IPS DF 19.7 (cell line): ENCODE measurements around the gene THADA.
"Not testable (repeated sequence)": the region's sequence is repeated elsewhere in the genome, so short reads cannot be mapped to it uniquely, and the experiment has no call there.

ENCODE experiments used
- DNase-seq: peaks from one replicate; pipeline ENCODE4 v3.0.0-alpha.2; 2013; ENCODE audit warnings: low read depth, low spot score

Gene THADA

GRCh38 chr2:43542285-43542933, 53.4 kb downstream of the THADA start:
- no peak for DNase-seq

DNA sequence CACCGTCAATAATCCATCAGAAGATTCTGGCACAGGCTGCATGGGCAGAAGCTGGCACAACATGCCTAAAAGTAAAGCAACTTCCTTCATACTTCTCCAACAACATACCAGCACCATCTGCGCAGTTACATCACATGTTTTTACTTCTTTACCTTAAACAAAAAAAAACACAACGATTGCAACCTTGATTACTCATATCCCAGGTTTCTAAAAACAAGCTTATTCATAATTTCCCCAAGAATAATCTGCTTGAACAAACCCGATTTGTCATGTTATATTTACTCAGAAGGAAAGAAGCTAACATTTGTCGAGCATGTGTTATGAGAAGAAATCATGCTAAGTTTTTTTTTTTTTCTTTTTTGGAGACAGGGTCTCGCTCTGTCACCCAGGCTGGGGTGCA, 54.7 kb downstream of the THADA start:
- DNase-seq: no peak

DNA sequence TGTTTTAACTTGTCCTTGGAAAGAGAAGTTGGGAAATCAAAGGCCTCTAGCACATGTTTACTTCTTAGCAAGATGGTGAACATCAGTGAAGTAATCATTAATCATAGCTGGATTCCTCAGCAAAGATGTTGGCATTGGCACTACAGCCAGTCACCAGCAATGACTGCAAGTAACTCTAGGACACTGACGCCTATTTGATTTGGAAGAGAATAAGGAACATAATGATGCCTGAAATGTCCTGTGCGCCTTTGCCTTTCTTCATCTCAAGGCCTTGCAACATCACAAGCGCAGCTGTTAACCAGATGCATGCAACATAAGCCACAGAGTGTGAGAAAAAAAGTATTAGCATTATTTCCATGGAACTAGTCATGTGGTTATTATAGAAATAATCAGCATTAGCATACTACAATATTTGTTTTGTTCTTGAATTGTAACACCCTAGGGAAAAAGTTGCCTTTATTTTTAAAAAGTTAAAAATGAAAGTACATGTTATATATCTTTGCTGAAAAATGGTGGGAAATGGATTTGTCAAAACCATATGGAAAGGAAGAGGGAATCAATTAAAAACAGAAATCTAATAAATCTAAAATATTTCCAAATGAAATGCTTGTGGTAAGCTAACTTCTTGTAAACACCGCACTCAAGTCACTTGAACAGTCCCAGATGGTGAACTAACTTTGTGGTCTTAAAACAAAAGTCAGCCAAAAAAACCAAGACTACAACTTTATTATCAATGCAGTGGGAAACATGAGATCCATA, 55.6 kb downstream of the THADA start:
- no peak for DNase-seq

DNA sequence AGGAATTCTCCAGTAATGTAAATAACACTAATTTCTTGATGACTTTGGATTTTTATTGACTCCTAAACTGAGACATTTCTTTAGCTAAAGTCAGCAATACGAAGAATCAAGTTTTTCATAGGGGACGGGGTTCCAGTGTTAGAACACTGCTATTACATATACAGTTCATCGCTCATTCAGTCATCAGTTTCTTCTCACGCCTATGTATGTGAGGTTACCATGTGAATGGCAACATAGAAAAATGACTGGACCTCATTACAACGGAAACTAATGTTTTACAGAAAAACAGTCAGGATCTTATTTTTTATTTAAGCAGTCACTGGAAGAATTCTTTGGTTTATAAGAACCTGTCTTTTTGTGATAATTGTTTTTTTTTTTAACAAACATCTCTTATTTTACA, 56.4 kb downstream of the THADA start:
- no peak for DNase-seq

DNA sequence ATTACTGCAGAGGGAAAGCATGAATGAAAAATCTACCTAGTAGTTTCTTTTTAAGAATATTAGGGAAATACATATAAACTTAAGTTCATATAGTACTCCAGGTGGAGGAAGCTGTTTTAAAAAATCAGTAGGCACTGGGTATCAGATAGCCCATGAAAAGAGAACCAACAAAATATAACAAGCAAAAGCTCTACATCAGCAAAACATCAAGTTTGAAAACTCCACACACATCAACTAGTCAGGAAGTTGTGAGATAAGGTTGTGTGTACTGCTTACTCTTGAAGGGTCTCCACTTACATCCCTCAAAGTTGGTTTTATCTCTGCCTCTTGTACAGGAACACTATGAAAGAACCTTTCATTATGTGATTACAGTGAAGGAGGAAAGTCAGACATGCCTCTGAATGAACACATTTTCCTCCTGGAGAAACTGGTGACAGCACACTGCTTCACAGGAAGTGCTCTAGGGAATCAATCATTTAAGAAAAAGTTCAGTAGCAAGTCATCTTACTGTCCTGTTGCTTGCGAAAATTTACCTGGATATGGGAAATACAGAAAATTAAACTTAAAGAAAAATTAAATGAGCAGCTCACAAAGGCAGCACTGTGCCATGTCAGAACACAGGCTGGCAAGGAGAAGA, 57.7 kb downstream of the THADA start:
- DNase-seq: no peak

DNA sequence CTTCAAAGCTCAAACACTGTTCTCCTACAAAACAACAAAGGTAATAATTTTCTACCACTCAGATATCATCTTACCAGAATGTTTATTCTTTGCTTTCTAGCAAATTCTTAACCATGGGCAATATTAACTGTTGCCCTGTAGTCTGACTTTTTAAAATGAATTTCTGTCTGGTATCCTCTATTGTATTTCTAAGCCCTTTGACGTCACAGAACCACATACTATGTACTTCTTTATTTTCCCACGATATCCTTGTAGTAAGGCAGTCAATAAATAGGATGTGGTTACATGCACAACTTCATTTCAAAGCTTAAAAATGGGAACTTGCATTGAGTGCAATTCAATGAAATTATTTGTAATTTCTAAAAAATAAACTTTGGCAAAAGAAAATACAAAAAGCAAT, 58.7 kb downstream of the THADA start:
- DNase-seq: no peak

- DNase-seq: no peak
Observed at GRCh38 chr2:43534569-43534968, 61.3 kb downstream of the THADA start.

- not testable (repeated sequence) for DNase-seq
Observed at GRCh38 chr2:43532572-43532971, 63.3 kb downstream of the THADA start.

DNA sequence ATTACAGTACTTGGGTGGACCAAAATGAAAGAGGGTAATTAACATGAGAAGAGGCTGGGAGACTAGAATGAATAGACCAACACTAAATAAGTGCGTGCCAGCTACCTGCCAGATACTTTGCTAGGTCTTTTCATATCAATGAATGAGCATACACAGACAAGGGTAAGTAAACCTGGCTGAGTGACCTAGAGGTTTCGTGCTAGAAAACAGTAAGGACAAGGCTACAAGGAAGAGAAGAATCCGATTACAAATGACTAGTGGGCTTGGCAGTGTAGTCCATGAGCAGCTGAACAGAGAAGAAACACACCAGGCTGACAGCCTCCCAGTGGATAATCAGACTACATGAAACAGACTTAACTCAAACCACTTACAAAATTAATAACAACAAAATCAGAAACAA, 64.6 kb downstream of the THADA start:
- DNase-seq: no peak

- no peak for DNase-seq
Observed at GRCh38 chr2:43526994-43527393, 68.8 kb downstream of the THADA start.

DNA sequence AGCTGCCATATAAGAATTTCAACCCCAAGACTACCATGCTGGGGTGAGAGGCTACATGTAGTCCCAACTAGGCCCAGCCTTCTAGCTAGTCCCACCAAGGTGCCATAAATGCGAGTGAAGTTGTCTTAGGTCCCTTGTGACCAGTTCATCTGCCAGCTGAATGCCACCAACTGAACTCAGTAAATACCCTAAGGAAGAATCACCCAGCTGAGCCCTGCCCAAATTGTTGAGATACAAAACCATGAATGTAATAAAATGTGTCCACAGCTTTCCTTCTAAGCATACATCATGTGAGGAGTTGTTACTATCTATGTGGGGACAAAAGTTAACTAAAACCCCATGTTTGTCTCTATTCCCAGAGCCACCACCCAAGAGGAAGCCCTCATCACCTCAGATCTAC, 70.3 kb downstream of the THADA start:
- no peak for DNase-seq

DNA sequence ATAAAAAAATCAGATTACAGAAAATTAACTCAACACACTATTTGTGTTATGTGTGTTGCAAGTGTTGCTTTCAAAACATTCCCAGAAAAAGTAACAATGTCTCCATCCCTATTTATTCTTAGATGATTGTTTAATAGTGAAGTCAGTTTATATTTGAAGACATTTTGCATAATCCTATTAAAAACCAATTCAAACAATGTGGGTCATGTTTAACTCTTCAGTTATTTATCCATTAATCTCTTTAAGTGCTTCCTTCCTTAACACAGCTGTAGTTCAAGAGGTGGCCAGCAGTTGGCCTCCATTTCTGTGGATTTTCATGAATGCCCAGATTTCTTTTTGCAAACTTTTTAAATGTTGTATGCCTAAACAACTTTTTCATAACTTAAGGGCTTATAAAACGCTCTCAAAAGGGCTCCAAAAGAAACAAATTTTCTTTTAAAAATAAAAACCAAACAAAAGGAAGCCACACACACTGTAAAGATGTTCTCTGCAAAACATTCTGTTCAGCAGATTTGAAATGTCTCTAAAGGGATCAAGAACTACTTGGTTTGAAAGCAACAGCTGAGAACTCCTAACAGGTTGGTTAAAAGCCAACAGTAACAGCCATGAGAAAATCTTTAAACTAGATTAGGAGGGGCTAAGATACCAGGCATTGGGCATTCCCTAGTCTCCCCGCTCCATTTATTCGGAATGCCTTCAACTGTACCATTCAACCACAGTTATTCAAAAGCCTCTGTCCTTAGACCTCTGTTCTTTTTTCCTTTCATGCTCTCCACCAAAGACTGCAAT, 71.5 kb downstream of the THADA start:
- DNase-seq: no peak

DNA sequence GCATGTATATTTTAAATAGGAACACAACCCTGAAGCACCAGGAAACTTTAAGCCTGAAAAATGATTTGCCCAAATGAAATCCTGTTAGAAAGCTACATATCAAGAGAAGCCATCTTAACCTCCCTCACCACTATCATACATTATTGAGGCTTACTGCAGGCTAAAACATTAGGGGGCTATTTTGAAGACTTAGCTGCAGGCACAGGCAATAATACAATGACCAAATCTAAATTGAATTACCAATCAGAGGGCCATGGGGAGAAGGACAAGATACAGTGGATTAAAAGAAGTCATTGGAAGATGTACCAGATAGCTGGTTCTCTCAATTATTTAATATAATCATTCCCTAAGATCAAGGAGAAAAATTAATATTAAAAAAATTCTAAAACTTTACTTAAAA, 73.7 kb downstream of the THADA start:
- no peak for DNase-seq

DNA sequence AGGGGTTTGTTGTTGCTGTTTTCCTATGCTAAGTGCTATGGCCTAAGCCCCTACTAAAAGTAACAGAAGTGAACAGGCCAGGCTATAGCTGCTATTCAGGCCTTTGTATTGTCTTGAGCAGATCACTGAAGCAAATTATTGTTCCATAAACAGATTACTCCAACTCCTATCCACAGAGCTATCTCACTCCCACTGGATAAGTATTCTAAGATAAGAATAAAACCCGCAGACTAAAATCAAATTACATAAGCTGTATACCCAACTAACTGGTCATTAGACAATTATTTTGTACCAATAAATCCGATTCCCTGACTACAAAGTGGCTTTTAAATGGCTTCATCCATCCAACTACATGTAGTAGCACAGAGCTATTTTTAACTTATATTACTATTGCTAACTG, 74.3 kb downstream of the THADA start:
- no peak for DNase-seq

GRCh38 chr2:43520919-43521318, 74.9 kb downstream of the THADA start:
- DNase-seq: no peak

GRCh38 chr2:43519643-43520221, 76.1 kb downstream of the THADA start:
- no peak for DNase-seq

DNA sequence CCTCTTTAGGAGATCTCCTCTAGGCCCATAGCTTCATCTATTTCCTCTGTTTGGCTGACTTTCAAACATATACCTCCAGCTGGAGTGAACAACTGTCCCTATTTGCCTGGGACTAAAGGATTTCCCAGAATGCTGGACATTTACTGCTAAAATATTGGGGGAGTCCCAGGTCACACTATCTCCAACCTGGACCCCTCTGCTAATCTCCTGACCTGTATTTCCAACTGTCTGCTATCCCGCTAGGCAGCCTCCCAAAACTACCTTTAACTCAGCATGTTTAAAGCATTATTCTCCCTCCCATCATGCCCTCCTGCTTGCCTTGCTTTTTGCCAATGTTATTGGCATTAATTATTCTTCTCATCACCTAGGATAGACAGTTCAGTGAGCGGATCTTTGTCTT, 77.1 kb downstream of the THADA start:
- no peak for DNase-seq

DNA sequence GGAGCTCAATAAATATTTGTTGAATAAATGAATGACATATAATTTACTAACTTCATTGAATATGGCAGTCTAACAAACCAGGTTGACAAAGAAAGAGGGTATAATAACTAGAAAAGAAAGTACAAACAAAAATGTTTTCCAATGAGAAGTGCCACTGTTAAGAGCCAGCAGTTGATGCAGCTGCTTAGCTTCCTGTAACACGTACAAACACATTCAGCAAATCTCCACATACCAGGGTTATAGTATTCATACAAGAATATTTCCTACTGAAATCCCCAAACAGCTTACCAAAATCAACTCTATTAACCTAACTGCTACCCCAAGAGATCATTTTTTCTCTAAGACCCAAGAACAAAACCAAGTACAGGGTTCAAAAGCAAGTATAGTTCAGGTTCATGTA, 77.7 kb downstream of the THADA start:
- no peak for DNase-seq

GRCh38 chr2:43515807-43516497, 79.9 kb downstream of the THADA start:
- no peak for DNase-seq

GRCh38 chr2:43515248-43515647, 80.6 kb downstream of the THADA start:
- no peak for DNase-seq

DNA sequence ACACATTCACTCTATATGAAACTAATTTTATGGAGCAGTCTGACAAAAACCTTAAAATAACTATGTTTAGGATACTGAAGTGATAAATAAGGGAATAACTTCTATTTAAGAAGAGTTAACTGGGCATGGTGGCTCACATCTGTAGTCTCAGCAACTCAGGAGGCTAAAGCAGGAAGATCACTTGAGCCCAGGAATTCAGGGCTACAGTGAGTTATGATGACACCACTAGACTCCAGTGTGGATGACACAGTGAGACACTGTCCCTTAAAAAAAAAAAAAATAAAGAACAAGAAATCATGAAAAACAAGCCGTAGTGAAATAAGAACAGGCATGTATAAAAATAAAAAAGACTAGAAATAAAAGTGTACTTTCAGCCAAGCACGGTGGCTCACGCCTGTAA, 82.0 kb downstream of the THADA start:
- DNase-seq: no peak
